Measurements from ENCODE around the gene HSD17B12. TPM values are rescaled to one million over a fixed set of nuclear protein-coding genes. Genes with fewer than 3 reads are reported as not detected.

Gene HSD17B12
- polyA plus RNA-seq, 3 donors, result 13.3 to 35.5 (median 30.4) TPM

DNA sequence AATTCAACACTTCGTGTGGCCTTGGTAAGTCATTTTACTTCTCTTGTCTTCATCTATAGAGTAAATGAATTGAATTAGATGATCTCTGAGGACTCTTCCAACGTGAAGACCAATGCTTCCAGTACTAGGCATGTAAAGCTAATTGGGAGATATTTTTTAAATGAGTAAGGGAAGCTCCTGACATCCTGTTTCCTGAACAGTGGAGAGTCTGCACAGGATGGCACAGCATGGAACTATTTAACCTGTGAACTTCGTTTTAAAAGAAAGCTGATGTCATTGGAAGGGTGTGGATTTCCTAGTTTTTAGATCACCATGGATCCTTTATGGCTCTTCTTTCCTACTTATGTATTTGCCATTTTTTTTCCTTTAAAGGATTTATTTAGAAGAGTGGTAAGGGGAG lies 48.4 kb upstream of the HSD17B12 start:
- Mint-ChIP-seq H3K27me3 (ENCODE audit: low read depth in 3 of 3) (peaks cover 27 to 49% (median 36%) of the 10 kb centered on the region in 3 donors), H3K9me3 (peaks cover 0 to 2% (median 0%) of the 10 kb centered on the region in 7 donors), H3K36me3 (no peaks in the 10 kb centered on the region), H3K4me3 (no peak overlapping the region), H3K4me1 (no peaks in the 10 kb centered on the region), H3K27ac (no peak overlapping the region)
- TF ChIP-seq CTCF (IDR thresholded peaks at IDR 0.05), result no peak
- Histone ChIP-seq H2AFZ (ENCODE audit: insufficient read depth, low read depth, low read length, poor library complexity, severe bottlenecking) (no peak overlapping the region), H3K9ac (ENCODE audit: insufficient read depth, low read length, poor library complexity, severe bottlenecking) (no peak overlapping the region), H3K4me2 (replicated peaks; ENCODE audit: extremely low read depth, low read length, poor library complexity, severe bottlenecking) (no peak overlapping the region), H3K4me3 (replicated peaks in 1 of 3; ENCODE audit: low read depth in 2 of 3, low read length in 3 of 3) (no peak overlapping the region), H3K9me3 (replicated peaks in 1 of 2; ENCODE audit: control insufficient read depth in 1 of 2, insufficient read depth in 1 of 2, low read length in 2 of 2) (no peaks in the 10 kb centered on the region), H3K36me3 (replicated peaks in 1 of 2; ENCODE audit: control insufficient read depth in 1 of 2, insufficient read depth in 2 of 2, low read length in 2 of 2) (no peaks in the 10 kb centered on the region), H3K27me3 (ENCODE audit: control insufficient read depth in 2 of 2, insufficient read depth in 2 of 2, low read length in 2 of 2) (peaks cover 34 to 55% of the 10 kb centered on the region in 2 donors), H3K27ac (ENCODE audit: low read depth in 1 of 2, low read length in 2 of 2) (no peak overlapping the region), H4K20me1 (ENCODE audit: insufficient read depth, low read length) (no peaks in the 10 kb centered on the region), H3K79me2 (ENCODE audit: insufficient read depth, low read length) (no peaks in the 10 kb centered on the region), H3K4me1 (ENCODE audit: control insufficient read depth in 1 of 2, insufficient read depth in 2 of 2, low read length in 2 of 2) (no peaks in the 10 kb centered on the region)
- DNase-seq, result no peak
- WGBS (ENCODE audit: insufficient coverage), result no CpG with 5 or more reads among the region's 3 CpGs
- intact Hi-C loops (cut with micrococcal nuclease), result no loop called here

DNA sequence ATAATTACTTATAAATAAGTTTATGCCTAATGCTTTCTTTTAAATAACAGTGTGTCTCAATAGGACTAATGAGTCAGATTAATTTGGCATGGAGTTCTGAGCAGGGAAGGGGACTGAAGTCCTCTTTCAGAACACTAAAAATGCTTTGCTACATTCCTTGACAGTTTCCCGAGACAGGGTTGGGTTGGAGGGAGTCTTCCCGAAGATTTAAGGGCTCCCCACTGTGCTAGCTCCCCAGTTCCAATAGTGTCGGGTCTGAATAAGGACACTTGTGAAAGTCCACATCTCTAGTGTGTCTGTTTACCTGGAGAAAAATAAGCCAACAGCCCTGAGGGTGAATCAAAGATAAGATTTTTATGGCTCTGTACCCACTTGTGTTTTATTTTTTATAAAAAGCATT lies 41.8 kb upstream of the HSD17B12 start:
- Histone ChIP-seq H4K20me1 (ENCODE audit: insufficient read depth, low read length) (no peaks in the 10 kb centered on the region), H3K4me3 (replicated peaks in 1 of 3; ENCODE audit: low read depth in 2 of 3, low read length in 3 of 3) (no peak overlapping the region), H3K36me3 (replicated peaks in 1 of 2; ENCODE audit: control insufficient read depth in 1 of 2, insufficient read depth in 2 of 2, low read length in 2 of 2) (no peaks in the 10 kb centered on the region), H3K9me3 (replicated peaks in 1 of 2; ENCODE audit: control insufficient read depth in 1 of 2, insufficient read depth in 1 of 2, low read length in 2 of 2) (no peaks in the 10 kb centered on the region), H3K4me1 (ENCODE audit: control insufficient read depth in 1 of 2, insufficient read depth in 2 of 2, low read length in 2 of 2) (peaks cover 0 to 4% of the 10 kb centered on the region in 2 donors), H3K79me2 (ENCODE audit: insufficient read depth, low read length) (no peaks in the 10 kb centered on the region), H3K27me3 (ENCODE audit: control insufficient read depth in 2 of 2, insufficient read depth in 2 of 2, low read length in 2 of 2) (peaks cover 28 to 56% of the 10 kb centered on the region in 2 donors), H3K4me2 (replicated peaks; ENCODE audit: extremely low read depth, low read length, poor library complexity, severe bottlenecking) (no peak overlapping the region), H3K27ac (ENCODE audit: low read depth in 1 of 2, low read length in 2 of 2) (no peak overlapping the region), H2AFZ (ENCODE audit: insufficient read depth, low read depth, low read length, poor library complexity, severe bottlenecking) (no peak overlapping the region), H3K9ac (ENCODE audit: insufficient read depth, low read length, poor library complexity, severe bottlenecking) (no peak overlapping the region)
- WGBS (ENCODE audit: insufficient coverage), result 40% methylated on average over 2 of the region's 3 CpGs
- no peaks in the 10 kb centered on the region for H3K9me3 Mint-ChIP-seq
- H3K27me3 Mint-ChIP-seq (ENCODE audit: low read depth in 3 of 3), result peaks cover 28 to 43% (median 35%) of the 10 kb centered on the region in 3 donors
- H3K36me3 Mint-ChIP-seq, result no peaks in the 10 kb centered on the region
- intact Hi-C loops (cut with micrococcal nuclease), result no loop called here
- no peak for DNase-seq
- H3K4me1 Mint-ChIP-seq, result peaks cover 2% of the 10 kb centered on the region
- H3K4me3 Mint-ChIP-seq, result no peak overlapping the region
- TF ChIP-seq CTCF (IDR thresholded peaks at IDR 0.05), result no peak
- H3K27ac Mint-ChIP-seq, result no peak overlapping the region
